ENCODE measurements around the gene PIP4K2A. TPM values are rescaled to one million over a fixed set of nuclear protein-coding genes. Genes with fewer than 3 reads are reported as not detected.
"Not testable (repeated sequence)": the region's sequence is repeated elsewhere in the genome, so short reads cannot be mapped to it uniquely, and the experiment has no call there.

Gene PIP4K2A
- total RNA-seq, 1 experiment from 2014 or later, result 28.1 TPM

GRCh38 chr10:22554461-22555182 lies 159.8 kb downstream of the PIP4K2A start:
- DNase-seq (ENCODE audit: low read depth), result no peak

GRCh38 chr10:22553452-22553995 lies 160.9 kb downstream of the PIP4K2A start:
- DNase-seq (ENCODE audit: low read depth), result no peak

GRCh38 chr10:22552888-22553378 lies 161.4 kb downstream of the PIP4K2A start:
- DNase-seq (ENCODE audit: low read depth), result peak; percentile 10

- DNase-seq (ENCODE audit: low read depth), result no peak
Measured at GRCh38 chr10:22551681-22552365, 162.6 kb downstream of the PIP4K2A start.

- peak; percentile 17 for DNase-seq (ENCODE audit: low read depth)
Measured at GRCh38 chr10:22550732-22551131, 163.6 kb downstream of the PIP4K2A start.

GRCh38 chr10:22548344-22548743 lies 166.0 kb downstream of the PIP4K2A start:
- DNase-seq (ENCODE audit: low read depth), result no peak

GRCh38 chr10:22545643-22546042 lies 168.7 kb downstream of the PIP4K2A start:
- no peak for DNase-seq (ENCODE audit: low read depth)

GRCh38 chr10:22544325-22545068 lies 169.9 kb downstream of the PIP4K2A start:
- DNase-seq (ENCODE audit: low read depth), result no peak

GRCh38 chr10:22542773-22543172 lies 171.6 kb downstream of the PIP4K2A start:
- no peak for DNase-seq (ENCODE audit: low read depth)

GRCh38 chr10:22541900-22542299 lies 172.5 kb downstream of the PIP4K2A start:
- no peak for DNase-seq (ENCODE audit: low read depth)

- DNase-seq (ENCODE audit: low read depth), result no peak
Measured at GRCh38 chr10:22539579-22540298, 174.6 kb downstream of the PIP4K2A start.

- DNase-seq (ENCODE audit: low read depth), result no peak
Measured at GRCh38 chr10:22537810-22538209, 176.6 kb downstream of the PIP4K2A start.

GRCh38 chr10:22536620-22537019 lies 177.8 kb downstream of the PIP4K2A start:
- DNase-seq (ENCODE audit: low read depth), result no peak

- DNase-seq (ENCODE audit: low read depth), result no peak
Measured at GRCh38 chr10:22534849-22535604, 179.4 kb downstream of the PIP4K2A start.

- DNase-seq (ENCODE audit: low read depth), result no peak
Measured at GRCh38 chr10:22531441-22531840, 182.9 kb downstream of the PIP4K2A start.

- no peak for DNase-seq (ENCODE audit: low read depth)
Measured at GRCh38 chr10:22531008-22531407, 183.4 kb downstream of the PIP4K2A start.

- DNase-seq (ENCODE audit: low read depth), result no peak
Measured at GRCh38 chr10:22527520-22527919, 186.9 kb downstream of the PIP4K2A start.

GRCh38 chr10:22524333-22524732 lies 190.0 kb downstream of the PIP4K2A start:
- DNase-seq (ENCODE audit: low read depth), result not testable (repeated sequence)

GRCh38 chr10:22520645-22521044 lies 193.7 kb downstream of the PIP4K2A start:
- DNase-seq (ENCODE audit: low read depth), result not testable (repeated sequence)

- DNase-seq (ENCODE audit: low read depth), result no peak
Measured at GRCh38 chr10:22518167-22518724, 196.1 kb downstream of the PIP4K2A start.
